Left lung (tissue), 10 donors: ENCODE results near the gene MTREX. TPM values are rescaled to one million over a fixed set of nuclear protein-coding genes. Genes with fewer than 3 reads are reported as not detected.

Experiments
- ATAC-seq: fragments of 200-7000 bp; cut with Tn5 transposase; one replicate; pipeline ENCODE4 v1.9.1; 2020; ENCODE audit warnings: moderate library complexity
- DNase-seq, 4 donors: peaks; one replicate each; pipeline ENCODE4 v3.0.0-alpha.2; 2013 to 2020
- H3K27ac ChIP-seq, 2 donors: fragments of 200-600 bp; sonication (generic) in 1 of 2; one replicate each; pipeline versions ENCODE4 v1.5.0 to v1.8.0; 2020 to 2021
- H3K27me3 ChIP-seq, 2 donors: fragments of 200-600 bp; sonication (generic) in 1 of 2; one replicate each; pipeline versions ENCODE4 v1.5.0 to v1.8.0; 2020 to 2021
- H3K36me3 ChIP-seq, 2 donors: fragments of 200-600 bp; sonication (generic) in 1 of 2; one replicate each; pipeline versions ENCODE4 v1.5.0 to v1.8.0; 2020 to 2021
- H3K4me1 ChIP-seq, 2 donors: fragments of 200-600 bp; one replicate each; pipeline ENCODE4 v1.8.0; 2021
- H3K4me3 ChIP-seq, 2 donors: fragments of 200-600 bp; sonication (generic) in 1 of 2; one replicate each; pipeline versions ENCODE4 v1.5.0 to v1.8.0; 2020 to 2021; ENCODE audit warnings: mild to moderate bottlenecking in 1 of 2
- H3K9me3 ChIP-seq, 2 donors: fragments of 200-600 bp; sonication (generic) in 1 of 2; one replicate each; pipeline versions ENCODE4 v1.5.0 to v1.8.0; 2020 to 2021
- intact Hi-C, 2 donors: fragments of 100-400 bp; cut with DNase I; formaldehyde crosslinking; loops; one replicate each; pipeline versions ENCODE4 v1.11.2 to v1.14.2; 2022
- polyA plus RNA-seq, 6 donors: library from polyadenylated mRNA; unstranded; fragments of 120-200 nt; gene quantifications; one replicate each; pipeline ENCODE4 v1.2.1, GENCODE V29; 2013; ENCODE audit not compliant: insufficient read length in 6 of 6
- total RNA-seq, 2 donors: library from RNA; stranded (reverse); fragmentation: NEBNext Ultra II Directional; extraction: Animal tissue kit (Norgen Biotek cat#: 25700); gene quantifications; one replicate each; pipeline ENCODE4 v1.2.1, GENCODE V29; 2021
- TF ChIP-seq, protein P1 (sequence below), 2 donors: fragments of 200-600 bp; sonication (generic) in 1 of 2; IDR thresholded peaks; one replicate each; pipeline versions ENCODE4 v1.5.0 to v1.8.0; 2021; ENCODE audit warnings: antibody characterized with exemption in 2 of 2
- donor health status: DM: no; HTN: yes; CAD: no.
- donor health status: DM: no; HTN: no; CAD: no.

The MTREX gene
- total and polyA plus RNA-seq, 8 donors = 48.8 to 112 (median 87.6) TPM

DNA sequence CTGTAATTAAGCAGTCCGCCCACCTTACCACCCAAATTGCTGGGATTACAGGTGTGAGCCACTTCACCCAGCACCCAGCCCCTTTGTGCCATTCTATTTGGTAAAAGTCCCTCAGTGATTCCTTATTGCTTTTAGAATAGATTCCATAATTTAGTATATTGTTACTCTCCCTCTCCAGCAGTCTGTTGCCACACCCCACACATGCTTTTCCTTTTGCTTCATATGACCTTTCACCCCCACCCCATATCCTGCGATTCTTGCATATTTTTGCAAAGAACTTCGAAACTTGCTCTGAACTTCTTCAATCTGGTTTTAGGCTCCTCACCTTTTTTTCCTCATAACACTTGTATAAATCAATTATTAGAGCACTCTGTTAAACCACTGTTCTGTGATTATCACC lies 100.2 kb downstream of the MTREX start:
- ATAC-seq (no peak), DNase-seq (no peak)
- no peaks in the 10 kb centered on the region for H3K9me3 ChIP-seq
- no peak overlapping the region for H3K27ac ChIP-seq
- peaks cover 0 to 5% of the 10 kb centered on the region in 2 donors for H3K4me1 ChIP-seq
- H3K27me3 ChIP-seq = no peaks in the 10 kb centered on the region
- intact Hi-C loops = loop anchor here in 1 of 2 donors (5.0 kb wide), 1 partner anchor 279 kb away; no protein-coding TSS in a partner anchor
- no peak overlapping the region for H3K4me3 ChIP-seq
- TF ChIP-seq, protein P1, sequence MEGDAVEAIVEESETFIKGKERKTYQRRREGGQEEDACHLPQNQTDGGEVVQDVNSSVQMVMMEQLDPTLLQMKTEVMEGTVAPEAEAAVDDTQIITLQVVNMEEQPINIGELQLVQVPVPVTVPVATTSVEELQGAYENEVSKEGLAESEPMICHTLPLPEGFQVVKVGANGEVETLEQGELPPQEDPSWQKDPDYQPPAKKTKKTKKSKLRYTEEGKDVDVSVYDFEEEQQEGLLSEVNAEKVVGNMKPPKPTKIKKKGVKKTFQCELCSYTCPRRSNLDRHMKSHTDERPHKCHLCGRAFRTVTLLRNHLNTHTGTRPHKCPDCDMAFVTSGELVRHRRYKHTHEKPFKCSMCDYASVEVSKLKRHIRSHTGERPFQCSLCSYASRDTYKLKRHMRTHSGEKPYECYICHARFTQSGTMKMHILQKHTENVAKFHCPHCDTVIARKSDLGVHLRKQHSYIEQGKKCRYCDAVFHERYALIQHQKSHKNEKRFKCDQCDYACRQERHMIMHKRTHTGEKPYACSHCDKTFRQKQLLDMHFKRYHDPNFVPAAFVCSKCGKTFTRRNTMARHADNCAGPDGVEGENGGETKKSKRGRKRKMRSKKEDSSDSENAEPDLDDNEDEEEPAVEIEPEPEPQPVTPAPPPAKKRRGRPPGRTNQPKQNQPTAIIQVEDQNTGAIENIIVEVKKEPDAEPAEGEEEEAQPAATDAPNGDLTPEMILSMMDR (IDR thresholded peaks at IDR 0.05) = no peak
- H3K36me3 ChIP-seq = peaks cover 0 to 64% of the 10 kb centered on the region in 2 donors

DNA sequence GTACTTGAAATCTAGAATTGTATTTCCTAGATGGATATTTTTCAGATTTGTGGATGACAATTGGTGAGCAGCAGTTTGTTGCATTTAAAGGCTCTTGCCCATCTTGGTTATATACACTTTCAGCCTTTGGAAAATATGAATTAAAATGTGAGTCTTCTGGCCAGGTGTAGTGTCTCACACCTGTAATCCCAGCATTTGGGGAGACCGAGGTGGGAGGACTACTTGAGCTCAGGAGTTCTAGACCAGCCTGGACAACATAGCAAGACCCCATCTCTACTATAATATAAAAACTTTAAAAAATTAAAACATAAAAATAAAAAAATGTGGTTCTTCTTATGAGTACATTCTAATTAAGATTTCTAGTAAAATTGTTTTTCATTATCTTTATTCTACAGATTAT lies 102.0 kb downstream of the MTREX start:
- peaks cover 0 to 52% of the 10 kb centered on the region in 2 donors for H3K36me3 ChIP-seq
- H3K27ac ChIP-seq = no peak overlapping the region
- H3K4me1 ChIP-seq = peaks cover 0 to 5% of the 10 kb centered on the region in 2 donors
- H3K4me3 ChIP-seq = no peak overlapping the region
- no peaks in the 10 kb centered on the region for H3K27me3 ChIP-seq
- H3K9me3 ChIP-seq = no peaks in the 10 kb centered on the region
- intact Hi-C loops = loop anchor here in 1 of 2 donors (5.0 kb wide), 1 partner anchor 278 kb away; no protein-coding TSS in a partner anchor
- no peak for DNase-seq
- ATAC-seq = no peak
- TF ChIP-seq, protein P1 (IDR thresholded peaks at IDR 0.05) = no peak

DNA sequence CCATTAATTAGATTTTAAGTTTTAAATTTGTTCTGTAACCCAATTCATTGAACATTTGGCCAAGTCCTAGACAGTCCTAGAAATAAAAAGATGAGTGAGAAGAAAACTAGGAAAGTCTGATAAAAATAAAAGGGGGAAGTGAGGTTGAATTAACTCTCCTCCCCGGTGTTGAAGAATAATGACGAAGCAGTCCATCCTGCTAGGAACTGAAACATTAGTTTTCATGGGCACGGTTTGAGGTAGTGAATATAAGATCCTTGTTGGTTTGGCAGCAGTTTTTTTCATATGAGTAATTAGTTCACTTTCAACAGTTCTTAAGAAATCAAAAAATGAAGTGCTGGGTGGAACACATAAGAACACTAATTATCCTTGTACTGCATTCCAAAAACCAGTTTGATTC lies 103.1 kb downstream of the MTREX start:
- intact Hi-C loops = no loop called here
- TF ChIP-seq, protein P1 (IDR thresholded peaks at IDR 0.05) = no peak
- H3K4me3 ChIP-seq = no peak overlapping the region
- ATAC-seq (no peak), DNase-seq (no peak)
- no peaks in the 10 kb centered on the region for H3K9me3 ChIP-seq
- no peak overlapping the region for H3K27ac ChIP-seq
- no peaks in the 10 kb centered on the region for H3K27me3 ChIP-seq
- H3K36me3 ChIP-seq = peaks cover 0 to 50% of the 10 kb centered on the region in 2 donors
- peaks cover 0 to 5% of the 10 kb centered on the region in 2 donors for H3K4me1 ChIP-seq

DNA sequence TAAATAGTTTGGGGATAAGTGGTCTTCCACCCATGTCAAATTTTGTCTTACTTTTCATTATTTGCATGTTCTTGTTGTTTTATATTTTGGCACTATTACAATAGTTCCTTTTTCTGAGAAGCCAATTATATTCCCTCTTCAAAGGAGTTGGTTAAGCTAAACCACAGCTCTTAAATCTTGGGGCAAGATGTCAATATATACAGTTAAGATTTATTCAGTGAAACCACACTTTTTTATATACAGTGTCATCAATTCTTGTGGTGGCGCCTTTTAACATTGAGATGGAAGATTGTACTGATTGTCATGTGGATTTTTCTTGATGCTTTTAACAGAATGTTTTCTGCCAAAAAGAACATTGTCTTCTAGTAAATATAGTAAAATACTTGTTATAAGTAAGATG lies 104.1 kb downstream of the MTREX start:
- peaks cover 0 to 5% of the 10 kb centered on the region in 2 donors for H3K4me1 ChIP-seq
- no peak overlapping the region for H3K4me3 ChIP-seq
- H3K9me3 ChIP-seq = no peaks in the 10 kb centered on the region
- ATAC-seq (no peak), DNase-seq (no peak)
- H3K36me3 ChIP-seq = peaks cover 0 to 44% of the 10 kb centered on the region in 2 donors
- H3K27me3 ChIP-seq = no peaks in the 10 kb centered on the region
- intact Hi-C loops = no loop called here
- TF ChIP-seq, protein P1 (IDR thresholded peaks at IDR 0.05) = no peak
- no peak overlapping the region for H3K27ac ChIP-seq

DNA sequence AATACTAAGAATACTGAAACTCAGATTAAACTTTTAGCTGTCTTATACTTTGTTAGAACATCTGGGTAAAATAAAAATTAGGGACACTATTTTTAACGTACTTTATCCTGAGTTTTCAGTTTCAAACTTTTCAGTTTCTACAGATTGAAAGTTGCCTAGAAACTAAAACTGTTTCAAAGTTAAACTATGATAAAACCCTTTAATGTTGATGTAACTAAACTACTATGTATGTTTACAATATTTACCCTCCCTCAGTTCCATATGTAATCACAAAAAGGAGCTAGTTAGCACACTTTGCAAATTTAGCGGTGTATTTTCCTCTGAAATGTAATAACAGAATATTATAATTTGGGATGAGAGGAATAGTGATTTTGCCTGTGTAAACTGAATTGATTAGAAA lies 105.9 kb downstream of the MTREX start:
- ATAC-seq (no peak), DNase-seq (no peak)
- no peak overlapping the region for H3K27ac ChIP-seq
- intact Hi-C loops = no loop called here
- H3K4me3 ChIP-seq = no peak overlapping the region
- TF ChIP-seq, protein P1 (IDR thresholded peaks at IDR 0.05) = no peak
- peaks cover 0 to 51% of the 10 kb centered on the region in 2 donors for H3K36me3 ChIP-seq
- no peaks in the 10 kb centered on the region for H3K9me3 ChIP-seq
- H3K4me1 ChIP-seq = peaks cover 0 to 5% of the 10 kb centered on the region in 2 donors
- H3K27me3 ChIP-seq = no peaks in the 10 kb centered on the region
